HG02678 (cell line): ENCODE results near the gene S1PR2.
"Not testable (repeated sequence)": the region's sequence is repeated elsewhere in the genome, so short reads cannot be mapped to it uniquely, and the experiment has no call there.

Experiments
- ATAC-seq: cut with Tn5 transposase; IDR thresholded peaks from one replicate; pipeline ENCODE4 v1.9.1; 2021; ENCODE audit warnings: mild to moderate bottlenecking, moderate library complexity; ENCODE audit not compliant: unreplicated experiment

Gene S1PR2

DNA sequence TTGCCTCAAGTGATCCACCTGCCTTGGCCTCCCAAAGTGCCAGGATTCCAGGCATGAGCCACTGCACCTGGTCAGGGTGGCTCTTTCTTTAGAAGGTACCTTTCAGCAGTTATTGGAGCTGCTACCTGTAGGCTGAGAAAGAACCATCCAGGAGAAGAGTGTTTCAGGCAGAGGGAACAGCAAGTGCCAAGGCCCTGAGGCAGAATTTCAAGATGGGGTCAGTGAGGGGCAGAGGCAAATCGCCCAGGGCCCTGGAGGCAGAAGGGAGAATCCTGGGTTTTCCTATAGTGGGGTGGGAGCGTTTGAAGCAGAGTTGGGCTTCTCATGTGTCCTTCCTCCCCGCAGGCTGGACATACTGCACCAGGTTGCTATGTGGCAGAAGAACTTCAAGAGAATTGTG lies 23.1 kb upstream of the S1PR2 start:
- ATAC-seq: no peak

DNA sequence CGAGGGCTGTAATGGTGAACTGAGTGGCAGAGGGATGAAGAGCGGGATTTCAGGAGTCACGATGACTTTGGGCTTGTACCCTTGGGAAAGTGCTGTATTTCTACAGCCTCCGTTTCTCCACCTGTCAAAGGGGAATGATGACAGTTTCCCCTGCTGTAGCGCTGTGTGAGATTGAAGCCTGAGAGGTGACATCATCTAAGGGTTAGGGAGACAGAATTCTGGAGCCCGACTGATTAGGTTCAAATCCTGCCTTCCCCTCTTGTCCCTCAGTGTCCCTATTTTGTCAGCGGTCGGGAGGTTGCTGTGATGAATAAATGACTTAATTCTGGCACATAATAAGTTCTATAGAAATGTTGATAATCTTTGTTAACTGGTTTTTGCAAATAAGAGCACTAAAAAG lies 21.6 kb upstream of the S1PR2 start:
- no peak for ATAC-seq

DNA sequence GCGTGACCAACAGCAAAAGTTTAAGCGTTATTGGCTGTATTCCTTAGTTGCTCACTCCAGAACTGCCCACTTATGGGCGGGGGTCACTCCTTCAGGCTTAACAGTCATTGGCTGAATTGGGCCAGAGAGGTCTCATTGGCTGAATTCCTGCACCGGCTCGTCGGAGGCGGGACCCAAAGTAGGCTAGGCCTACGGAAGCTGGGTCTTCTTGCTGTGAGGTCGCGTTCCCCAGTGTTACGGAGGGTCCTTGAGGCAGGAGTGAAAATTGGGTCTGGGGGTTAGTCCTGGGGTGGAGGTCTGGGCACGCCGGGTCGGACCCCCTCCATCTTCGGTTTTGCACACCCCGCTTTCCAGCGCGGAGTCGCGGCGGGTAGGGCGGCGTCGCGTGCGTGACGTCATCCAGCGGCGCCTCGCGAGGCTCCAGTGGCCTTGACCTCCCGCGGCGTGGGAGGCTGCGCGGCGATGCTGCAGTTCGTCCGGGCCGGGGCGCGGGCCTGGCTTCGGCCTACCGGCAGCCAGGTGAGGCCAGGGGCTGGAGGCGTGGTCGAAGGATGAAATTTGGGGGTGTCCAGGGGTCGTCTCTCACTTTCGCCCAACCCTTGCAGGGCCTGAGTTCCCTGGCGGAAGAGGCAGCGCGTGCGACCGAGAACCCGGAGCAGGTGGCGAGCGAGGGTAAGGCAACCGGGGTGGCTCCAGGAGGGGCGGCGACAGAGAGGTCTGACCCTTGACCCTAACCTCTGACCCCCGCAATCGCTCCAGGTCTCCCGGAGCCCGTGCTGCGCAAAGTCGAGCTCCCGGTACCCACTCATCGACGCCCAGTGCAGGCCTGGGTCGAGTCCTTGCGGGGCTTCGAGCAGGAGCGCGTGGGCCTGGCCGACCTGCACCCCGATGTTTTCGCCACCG lies 20.9 kb upstream of the S1PR2 start, which contains the start of gene MRPL4:
TSS of gene MRPL4 (plus strand) at position 423 of the 903 bp plus-strand sequence. CDS start at position 463, 40 bp downstream.
- peak; percentile 91 for ATAC-seq

DNA sequence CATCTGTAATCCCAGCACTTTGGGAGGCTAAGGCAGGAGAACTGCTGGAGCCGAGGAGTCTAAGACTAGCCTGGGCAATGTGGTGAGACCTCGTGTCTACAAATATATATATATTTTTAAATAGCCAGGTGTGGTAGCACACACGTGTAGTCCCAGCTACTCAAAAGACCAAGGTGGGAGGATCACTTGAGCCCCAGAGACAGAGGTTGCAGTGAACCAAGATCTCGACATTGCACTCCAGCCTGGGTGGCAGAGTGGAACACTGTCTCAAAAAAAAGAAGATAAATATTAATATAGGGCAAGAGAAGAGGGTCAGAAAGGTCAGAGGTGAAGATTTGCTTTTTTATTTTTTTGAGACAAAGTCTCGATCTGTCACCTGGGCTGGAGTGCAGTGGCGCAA lies 15.4 kb upstream of the S1PR2 start:
- ATAC-seq: no peak

- ATAC-seq: no peak
Observed at GRCh38 chr19:10245189-10245939, 14.2 kb upstream of the S1PR2 start.

- no peak for ATAC-seq
Observed at GRCh38 chr19:10243606-10244005, 12.5 kb upstream of the S1PR2 start.

GRCh38 chr19:10241826-10242449 lies 10.8 kb upstream of the S1PR2 start:
- not testable (repeated sequence) for ATAC-seq

DNA sequence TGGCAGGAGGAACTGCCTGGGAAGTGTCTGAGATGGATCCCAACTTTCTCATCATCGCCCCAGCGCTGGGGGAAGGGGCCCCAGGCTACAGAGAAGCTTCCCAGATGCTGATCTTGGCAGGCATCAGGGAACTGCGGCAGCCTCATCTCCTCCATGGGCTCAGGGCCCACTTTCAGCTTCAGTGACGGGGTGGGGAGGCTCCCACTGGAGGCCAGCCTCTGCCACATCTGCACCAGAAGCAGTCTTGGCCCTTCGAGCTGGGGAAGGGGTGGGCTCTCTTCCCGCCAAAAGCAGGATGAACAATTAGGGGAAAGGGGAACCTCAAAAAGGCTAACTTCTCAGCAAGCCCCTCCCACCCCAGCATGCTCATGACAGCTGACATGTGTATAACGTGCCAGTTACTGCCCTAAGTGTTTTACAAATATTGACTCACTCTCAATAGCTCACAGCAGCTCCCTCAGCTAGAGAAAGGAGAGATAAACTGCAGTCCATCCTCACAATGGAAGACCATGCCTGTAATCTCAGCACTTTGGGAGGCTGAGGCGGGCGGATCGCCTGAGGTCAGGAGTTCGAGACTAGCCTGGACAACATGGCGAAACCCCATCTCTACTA lies 7.1 kb upstream of the S1PR2 start:
- ATAC-seq: no peak

GRCh38 chr19:10237702-10238101 lies 6.6 kb upstream of the S1PR2 start:
- ATAC-seq: no peak

- ATAC-seq: not testable (repeated sequence)
Observed at GRCh38 chr19:10235409-10235808, 4.3 kb upstream of the S1PR2 start.

DNA sequence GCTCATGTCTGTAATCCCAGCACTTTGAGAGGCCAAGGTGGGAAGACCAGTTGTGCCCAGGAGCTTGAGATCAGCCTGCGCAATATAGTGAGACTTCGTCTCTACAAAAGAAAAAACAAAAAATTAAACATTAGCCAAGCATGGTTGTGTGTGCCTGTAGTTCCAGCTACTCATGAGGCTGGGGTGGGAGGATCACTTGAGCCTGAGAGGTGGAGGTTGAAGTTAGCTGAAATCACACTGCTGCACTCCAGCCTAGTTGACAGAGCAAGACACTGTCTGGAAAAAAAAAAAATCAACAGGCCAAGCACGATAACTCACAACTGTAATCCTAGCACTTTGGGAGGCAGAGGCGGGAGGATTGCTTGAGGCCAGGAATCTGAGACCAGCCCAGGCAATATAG lies 3.9 kb upstream of the S1PR2 start:
- no peak for ATAC-seq

- no peak for ATAC-seq
Observed at GRCh38 chr19:10233946-10234345, 2.8 kb upstream of the S1PR2 start.

GRCh38 chr19:10231612-10232228 lies 589 bp upstream of the S1PR2 start:
- ATAC-seq: no peak

DNA sequence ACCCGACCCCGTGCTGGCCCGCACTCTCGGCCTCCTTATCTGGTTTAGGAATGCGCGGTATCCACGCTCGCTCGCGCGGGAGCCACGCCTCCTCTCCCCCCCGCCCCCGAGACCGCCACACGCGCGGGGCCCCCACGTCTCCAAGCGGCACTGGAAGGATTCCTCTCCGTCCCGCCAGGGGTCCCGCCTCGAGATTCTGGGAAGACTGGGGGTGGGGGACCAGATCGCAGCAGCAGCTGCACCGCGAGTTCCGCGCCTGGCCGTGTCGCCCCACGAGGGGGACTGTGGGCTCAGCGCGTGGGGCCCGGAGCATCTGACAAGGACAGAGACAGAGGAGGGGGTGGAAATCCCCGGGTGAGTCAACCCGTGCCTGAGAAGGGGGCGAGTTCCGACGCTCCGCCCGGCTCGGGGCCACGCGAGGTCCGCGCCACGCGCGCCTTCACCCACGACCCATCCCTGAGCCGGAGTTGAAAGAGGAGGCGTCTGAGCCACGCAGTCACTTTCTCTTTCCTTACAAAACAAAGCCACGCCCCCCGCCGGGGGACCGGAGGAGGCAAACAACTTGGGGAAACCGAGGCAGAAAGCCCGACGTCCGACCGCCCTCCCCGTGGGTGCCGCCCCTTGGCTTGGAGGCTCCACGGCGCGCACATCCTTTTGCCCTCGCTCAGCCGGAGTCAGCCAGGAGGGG lies 814 bp downstream of the S1PR2 start:
- no peak for ATAC-seq

DNA sequence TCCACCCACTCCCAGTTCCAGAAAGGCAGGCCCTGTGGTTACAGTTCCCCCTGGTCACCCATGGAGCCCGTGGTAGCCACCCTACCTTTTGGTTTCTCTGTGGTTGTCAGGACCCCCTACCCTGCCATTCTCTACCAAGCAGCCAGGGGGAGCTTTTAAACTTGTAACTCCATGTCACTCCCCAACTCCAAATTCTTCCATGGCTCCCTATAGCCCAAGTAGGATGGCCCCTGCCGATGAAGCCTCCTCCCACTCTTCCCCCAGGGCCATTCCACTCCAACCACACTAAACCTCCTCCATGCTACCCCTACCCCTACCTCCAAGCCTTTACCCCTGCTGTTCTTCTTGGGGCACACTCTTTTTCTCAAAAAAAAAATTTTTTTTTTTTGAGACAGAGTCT lies 2.2 kb downstream of the S1PR2 start:
- ATAC-seq: no peak

- ATAC-seq: no peak
Observed at GRCh38 chr19:10228393-10228792, 2.7 kb downstream of the S1PR2 start.

DNA sequence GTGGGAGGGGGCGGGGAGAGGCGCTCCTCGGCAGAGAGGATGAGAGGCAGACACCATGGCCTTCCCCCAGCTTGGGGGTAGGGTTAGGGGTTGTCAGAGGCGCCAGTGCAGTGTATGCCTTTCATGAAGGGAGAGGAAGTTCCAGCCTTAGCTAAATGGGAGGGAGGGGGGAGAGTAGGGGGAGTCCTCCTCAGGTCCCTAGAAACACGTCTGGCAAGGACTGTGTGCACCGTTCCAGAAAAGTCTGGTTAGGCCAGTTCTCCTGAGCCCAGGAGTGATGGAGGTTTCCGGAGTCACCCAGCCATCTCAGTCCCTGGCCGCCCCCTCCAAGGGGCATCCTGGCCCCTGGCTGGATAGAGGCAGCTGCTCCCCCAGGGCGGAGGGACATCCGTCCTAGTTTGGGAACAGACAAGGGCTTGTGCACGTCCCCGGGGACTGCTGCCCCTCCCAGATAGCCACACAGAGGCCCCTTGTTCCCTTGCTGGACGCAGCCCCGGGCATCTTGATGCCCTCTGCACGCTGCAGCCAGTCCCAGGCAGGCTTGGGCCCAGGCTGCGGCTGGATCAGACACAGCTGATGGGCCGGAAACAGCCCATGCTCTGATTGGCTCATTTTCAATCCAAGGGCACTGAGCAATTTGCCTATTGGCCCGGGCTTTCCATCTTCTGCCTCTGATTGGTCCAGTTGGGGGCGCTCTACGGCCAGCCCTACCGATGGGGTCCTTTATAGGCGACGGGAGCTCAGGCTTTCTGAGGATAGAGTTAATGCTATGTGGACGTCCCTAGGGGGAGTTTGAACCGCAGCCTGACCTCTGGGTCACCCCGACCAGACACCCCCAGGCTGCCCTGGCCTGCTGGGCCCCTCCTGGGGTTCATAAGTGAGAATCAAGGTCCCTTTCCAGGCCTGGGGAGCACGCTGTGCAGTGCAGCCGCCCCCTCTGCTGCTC lies 3.8 kb downstream of the S1PR2 start:
- ATAC-seq: no peak

DNA sequence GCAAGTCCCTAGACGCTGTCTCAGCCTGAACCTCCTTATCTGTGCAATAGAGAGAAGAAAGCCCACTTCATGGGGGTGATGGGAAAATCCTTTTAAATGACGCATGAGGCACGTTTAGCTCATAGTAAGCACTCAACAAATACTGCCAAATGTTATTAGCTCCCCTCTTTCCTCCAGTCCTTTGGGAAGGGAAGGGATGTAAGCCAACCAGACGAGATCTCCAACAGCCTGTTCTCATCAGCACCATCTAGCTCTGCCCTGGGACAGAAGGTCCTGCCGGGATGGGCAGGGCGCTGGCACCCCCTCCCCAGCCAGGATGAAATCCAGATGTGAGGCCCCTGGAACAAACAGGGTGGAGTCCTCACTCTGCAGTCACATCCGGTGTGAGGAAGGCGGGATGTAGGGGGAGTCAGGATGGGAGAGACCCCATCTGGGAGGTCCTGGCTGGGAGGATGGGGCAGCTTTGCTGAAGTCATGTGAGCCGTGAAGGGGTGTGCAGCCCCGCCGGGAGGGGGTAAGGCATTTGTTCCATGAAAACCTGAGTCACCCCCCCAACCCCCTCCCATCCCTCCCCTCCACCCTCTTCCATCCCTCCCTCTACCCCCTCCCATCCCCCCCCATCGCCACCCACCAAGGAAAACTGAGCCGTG lies 4.6 kb downstream of the S1PR2 start:
- ATAC-seq: no peak

- ATAC-seq: no peak
Observed at GRCh38 chr19:10226021-10226375, 5.1 kb downstream of the S1PR2 start.
